HepG2 (cell line): Measurements from ENCODE around the gene DAPK1. TPM values are rescaled to one million over a fixed set of nuclear protein-coding genes. Genes with fewer than 3 reads are reported as not detected.

Source experiments
- ATAC-seq: fragments of 200-7000 bp; cut with Tn5 transposase; 3 replicates; pipeline ENCODE4 v1.9.1; 2020; ENCODE audit warnings: mild to moderate bottlenecking, moderate library complexity
- BruUV-seq: library from RNA; stranded (reverse); fragments of 400-500 nt; replicated peaks from 2 replicates; lab custom pipeline; 2021; lab: Mats Ljungman, UMichigan
- CTCF ChIA-PET: fragments of 300-600 bp; formaldehyde crosslinking; extraction: SDS; loops from one replicate; lab custom pipeline; 2021; ENCODE audit warnings: low total read pairs, inconsistent platforms, low intra/inter-chr PET ratio; lab: Yijun Ruan, JAX
- POLR2A ChIA-PET: fragments of 350-600 bp; sonication (Branson Sonifier 250); formaldehyde crosslinking; loops from one replicate; lab custom pipeline; 2020; ENCODE audit warnings: antibody characterized with exemption, inconsistent platforms; lab: Yijun Ruan, JAX
- DNase-seq: peaks from one replicate; pipeline ENCODE4 v3.0.0-alpha.2; 2015; ENCODE audit warnings: low spot score
- FAIRE-seq: peaks from 3 replicates; lab custom pipeline; 2011; peaks lifted over from hg19 to GRCh38; lab: Jason Lieb, UNC
- H2AFZ ChIP-seq: one replicate; pipeline ENCODE4 v1.6.1; 2011; ENCODE audit warnings: low read length, inconsistent platforms
- H3K27ac ChIP-seq: fragments of 300-600 bp; 3 replicates; pipeline ENCODE4 v1.8.0; 2011; ENCODE audit warnings: mixed run types, mild to moderate bottlenecking, mixed read lengths, low read length, inconsistent platforms; ENCODE audit not compliant: insufficient read depth; ENCODE audit errors: extremely low read length
- H3K27me3 ChIP-seq, 2 experiments: fragments of 200-600 bp in 1 of 2; 2 replicates in 1 of 2; 3 replicates in 1 of 2; pipeline versions ENCODE4 v1.6.0 to v1.8.0; 2011; ENCODE audit warnings: low read length in 2 of 2, mild to moderate bottlenecking in 2 of 2, moderate library complexity in 2 of 2, inconsistent platforms in 1 of 2; ENCODE audit not compliant: insufficient read depth in 2 of 2, control insufficient read depth in 1 of 2
- H3K36me3 ChIP-seq, 2 experiments: fragments of 200-600 bp in 1 of 2; replicated peaks in 1 of 2; 2 replicates in 1 of 2; 3 replicates in 1 of 2; pipeline versions ENCODE4 v1.5.1 to v1.8.0; 2011; ENCODE audit warnings: low read length in 2 of 2, inconsistent platforms in 1 of 2; ENCODE audit not compliant: insufficient read depth in 2 of 2, control insufficient read depth in 1 of 2
- H3K4me1 ChIP-seq: 2 replicates; pipeline ENCODE4 v1.5.1; 2012; ENCODE audit warnings: low read length, inconsistent platforms; ENCODE audit not compliant: insufficient read depth
- H3K4me2 ChIP-seq: 2 replicates; pipeline ENCODE4 v1.6.0; 2011; ENCODE audit warnings: low read depth, low read length, inconsistent platforms
- H3K4me3 ChIP-seq, 3 experiments: fragments of 200-600 bp in 1 of 3; sonication (generic), shearing (Covaris generic) in 1 of 3; replicated peaks in 1 of 3; 2 replicates each; pipeline ENCODE4 v1.5.1; 2011 to 2016; ENCODE audit warnings: low read length in 3 of 3, inconsistent platforms in 2 of 3, low read depth in 2 of 3, mild to moderate bottlenecking in 2 of 3, control low read depth in 1 of 3, mixed read lengths in 1 of 3; ENCODE audit not compliant: insufficient read depth in 1 of 3
- H3K79me2 ChIP-seq: one replicate; pipeline ENCODE4 v1.6.1; 2011; ENCODE audit warnings: low read length, inconsistent platforms; ENCODE audit not compliant: insufficient read depth
- H3K9ac ChIP-seq: 2 replicates; pipeline ENCODE4 v1.6.0; 2011; ENCODE audit warnings: mild to moderate bottlenecking, low read depth, low read length, inconsistent platforms; ENCODE audit not compliant: insufficient read depth
- H3K9me3 ChIP-seq: 2 replicates; pipeline ENCODE4 v1.5.1; 2012; ENCODE audit warnings: mild to moderate bottlenecking, low read length
- H4K20me1 ChIP-seq: 2 replicates; pipeline ENCODE4 v1.6.0; 2011; ENCODE audit warnings: inconsistent platforms, mild to moderate bottlenecking, low read length, moderate library complexity; ENCODE audit not compliant: insufficient read depth
- ATF7 ChIP-seq, 2 experiments: fragments of 450-650 bp in 1 of 2; sonication (generic) in 1 of 2; formaldehyde crosslinking in 1 of 2; IDR thresholded peaks; 2 replicates each; pipeline versions ENCODE4 v1.4.0 to v1.6.1; 2016 to 2020; ENCODE audit warnings: antibody characterized with exemption in 1 of 2, mild to moderate bottlenecking in 1 of 2, missing genetic modification reagents in 1 of 2
- CBFB ChIP-seq: sonication (generic); formaldehyde crosslinking; IDR thresholded peaks from 2 replicates; pipeline ENCODE4 v1.4.0; 2020; ENCODE audit warnings: missing genetic modification reagents
- CREM ChIP-seq, 2 experiments: sonication (generic) in 1 of 2; formaldehyde crosslinking in 1 of 2; IDR thresholded peaks; 2 replicates each; pipeline versions ENCODE4 v1.4.0 to v1.6.1; 2016 to 2020; ENCODE audit warnings: antibody characterized with exemption in 1 of 2, mild to moderate bottlenecking in 1 of 2, missing genetic modification reagents in 1 of 2
- DMTF1 ChIP-seq: sonication (generic); formaldehyde crosslinking; IDR thresholded peaks from 2 replicates; pipeline ENCODE4 v1.4.0; 2020; ENCODE audit warnings: mild to moderate bottlenecking, missing genetic modification reagents
- NCOR1 ChIP-seq: fragments of 200-600 bp; sonication (generic); IDR thresholded peaks from 2 replicates; pipeline ENCODE4 v1.7.0; 2017; ENCODE audit warnings: antibody characterized with exemption, low read length, borderline replicate concordance
- SP140L ChIP-seq: sonication (generic); formaldehyde crosslinking; IDR thresholded peaks from 2 replicates; pipeline ENCODE4 v1.4.0; 2020; ENCODE audit warnings: missing genetic modification reagents, borderline replicate concordance
- ZGPAT ChIP-seq: IDR thresholded peaks from 2 replicates; pipeline ENCODE4 v1.6.1; 2016; ENCODE audit warnings: mild to moderate bottlenecking
- WGBS: methylation state at CpG from one replicate; pipeline ENCODE4 v1.1.6; 2017; ENCODE audit warnings: low lambda C conversion rate; 5-methylcytosine and 5-hydroxymethylcytosine counted together
- in situ Hi-C: cut with HindIII; loops from 2 replicates; pipeline ENCODE4 v1.10.0; 2017; ENCODE audit warnings: low pct_unique_long_range_greater_than_20kb; ENCODE audit not compliant: extremely low pct_ligation_motif_present
- intact Hi-C: fragments of 100-400 bp; cut with micrococcal nuclease; formaldehyde crosslinking; loops from one replicate; pipeline ENCODE4 v1.10.0; 2022; ENCODE audit not compliant: unreplicated experiment
- polyA plus RNA-seq, 8 experiments: library from polyadenylated mRNA; depleted of rRNA in 3 of 8; stranded (reverse) in 7 of 8; unstranded in 1 of 8; fragments of >200 nt; fragmentation: Illumina TruSeq in 4 of 8; extraction: Trizol in 4 of 8; gene quantifications; 2 replicates each; pipeline versions ENCODE4 v1.2.1 to v1.2.3, GENCODE V29; 2011 to 2016; ENCODE audit warnings: low read depth in 4 of 8, missing spikeins in 1 of 8, mixed read lengths in 1 of 8; ENCODE audit not compliant: insufficient read depth in 1 of 8
- total RNA-seq, 5 experiments: library from RNA; depleted of rRNA; stranded (reverse); fragments of >200 nt; fragmentation: Illumina TruSeq; extraction: Trizol; gene quantifications; 2 replicates each; pipeline ENCODE4 v1.2.3, GENCODE V29; 2016; ENCODE audit warnings: low read depth in 1 of 5

DAPK1 gene
- total and polyA plus RNA-seq, 2 of the 13 experiments (the other 11 are each of a cell fraction or from before 2014, with no cell fraction given): 35.7 to 35.9 TPM

DNA sequence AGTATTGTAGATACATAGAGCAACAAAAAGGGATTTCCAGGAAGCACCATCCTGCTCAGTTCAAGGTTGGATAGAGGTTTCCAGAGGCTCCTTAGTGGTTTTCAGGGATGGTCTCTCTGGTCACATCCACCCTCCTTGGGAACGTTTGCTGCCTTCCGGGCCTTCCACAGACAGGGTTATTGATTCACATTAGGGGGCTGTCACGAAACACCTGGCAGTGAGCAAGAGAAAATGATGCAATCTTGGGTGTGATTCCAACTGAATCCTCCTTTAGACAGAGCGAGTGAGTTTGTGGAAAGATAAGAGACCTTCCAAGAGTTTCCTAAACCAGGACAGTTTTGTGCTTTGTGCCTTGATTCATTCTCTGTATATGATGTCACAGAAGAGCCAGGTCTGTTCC lies 184.4 kb downstream of the DAPK1 start:
- in situ Hi-C loops: no loop called here

More for the DNA sequence above, 184.4 kb downstream of the DAPK1 start:
- BruUV-seq: no TSS peak
- TF ChIP-seq ATF7 (IDR thresholded peaks at IDR 0.05) (0 out of 2 replicates have a peak, but pooled peaks have one; percentile 11), ATF7 (CRISPR knock-in tag; IDR thresholded peaks at IDR 0.05) (no peak), DMTF1 (CRISPR knock-in tag) (no peak), CREM (IDR thresholded peaks at IDR 0.05) (no peak), CREM (CRISPR knock-in tag; IDR thresholded peaks at IDR 0.05) (no peak), SP140L (CRISPR knock-in tag) (no peak), ZGPAT (CRISPR knock-in tag) (no peak), NCOR1 (no peak), CBFB (CRISPR knock-in tag) (no peak)
- DNase-seq (no peak), ATAC-seq (no peak), FAIRE-seq (no peak)
- Histone ChIP-seq H3K4me3 (no peak overlapping the region), H3K27me3 (no peaks in the 10 kb centered on the region), H3K4me2 (no peak overlapping the region), H3K36me3 (peaks cover 22 to 58% of the 10 kb centered on the region in 2 experiments), H3K27ac (no peak overlapping the region), H3K9ac (no peak overlapping the region), H2AFZ (no peak overlapping the region), H3K4me1 (no peaks in the 10 kb centered on the region), H4K20me1 (0 out of 2 replicates have a peak, but pooled peaks cover 3% of the 10 kb centered on the region), H3K9me3 (no peaks in the 10 kb centered on the region), H3K79me2 (no peaks in the 10 kb centered on the region)
- CTCF ChIA-PET: interaction anchor here (5.5 kb wide), 1 partner anchor 130 kb away, joined by 25 read pairs; no protein-coding TSS in a partner anchor
- 83% methylated on average over 4 of the region's 4 CpGs for WGBS
- intact Hi-C loops: loop anchor here (5.0 to 10.0 kb wide), 2 partner anchors 45 to 363 kb away; partner anchors contain the start of gene CTSL
- POLR2A ChIA-PET: no interaction called here
